Measurements from ENCODE around the gene GTF3C1.
A peak's percentile ranks its signal among the peaks of the same experiment; 100 is the strongest.
"Not testable (repeated sequence)": the region's sequence is repeated elsewhere in the genome, so short reads cannot be mapped to it uniquely, and the experiment has no call there.

GTF3C1 gene

GRCh38 chr16:27549746-27550581 lies at the start of gene GTF3C1, which contains the start of gene KATNIP:
GTF3C1 (minus strand) TSS chr16:27549913; CDS start chr16:27549890, 23 bp downstream.
KATNIP (plus strand) TSS chr16:27550144; CDS start chr16:27550171, 27 bp downstream.
- DNase-seq, result peak; percentile 100

- DNase-seq, result no peak
These were observed 49.3 kb upstream of the GTF3C1 start for GRCh38 chr16:27598931-27599565.

GRCh38 chr16:27598220-27598619 lies 48.5 kb upstream of the GTF3C1 start:
- no peak for DNase-seq

GRCh38 chr16:27597361-27597760 lies 47.6 kb upstream of the GTF3C1 start:
- DNase-seq, result no peak

- DNase-seq, result no peak
These were observed 46.7 kb upstream of the GTF3C1 start for GRCh38 chr16:27596411-27596810.

GRCh38 chr16:27595993-27596392 lies 46.3 kb upstream of the GTF3C1 start:
- no peak for DNase-seq

- no peak for DNase-seq
These were observed 45.8 kb upstream of the GTF3C1 start for GRCh38 chr16:27595475-27595874.

GRCh38 chr16:27591837-27592236 lies 42.1 kb upstream of the GTF3C1 start:
- no peak for DNase-seq

- no peak for DNase-seq
These were observed 38.3 kb upstream of the GTF3C1 start for GRCh38 chr16:27588057-27588456.

GRCh38 chr16:27586711-27587110 lies 37.0 kb upstream of the GTF3C1 start:
- no peak for DNase-seq

GRCh38 chr16:27585200-27585599 lies 35.5 kb upstream of the GTF3C1 start:
- no peak for DNase-seq

GRCh38 chr16:27583634-27584033 lies 33.9 kb upstream of the GTF3C1 start:
- DNase-seq, result no peak

- DNase-seq, result no peak
These were observed 33.2 kb upstream of the GTF3C1 start for GRCh38 chr16:27582883-27583282.

- DNase-seq, result no peak
These were observed 29.6 kb upstream of the GTF3C1 start for GRCh38 chr16:27579087-27579980.

- no peak for DNase-seq
These were observed 27.0 kb upstream of the GTF3C1 start for GRCh38 chr16:27576729-27577128.

GRCh38 chr16:27572711-27573110 lies 23.0 kb upstream of the GTF3C1 start:
- DNase-seq, result no peak

- DNase-seq, result no peak
These were observed 22.0 kb upstream of the GTF3C1 start for GRCh38 chr16:27571433-27572326.

GRCh38 chr16:27570986-27571385 lies 21.3 kb upstream of the GTF3C1 start:
- DNase-seq, result not testable (repeated sequence)

- no peak for DNase-seq
These were observed 18.4 kb upstream of the GTF3C1 start for GRCh38 chr16:27568077-27568476.

GRCh38 chr16:27566417-27566816 lies 16.7 kb upstream of the GTF3C1 start:
- DNase-seq, result no peak

- DNase-seq, result peak; percentile 16
These were observed 14.5 kb upstream of the GTF3C1 start for GRCh38 chr16:27564224-27564623.

GRCh38 chr16:27561216-27561615 lies 11.5 kb upstream of the GTF3C1 start:
- DNase-seq, result no peak
